CD14-positive monocyte (primary cell): ENCODE results near the gene RBFOX2. TPM values are rescaled to one million over a fixed set of nuclear protein-coding genes. Genes with fewer than 3 reads are reported as not detected.

Experiments used
- DNase-seq, 3 donors: peaks; one replicate each; pipeline ENCODE4 v3.0.0-alpha.2; 2011 to 2022
- H2AFZ ChIP-seq: 2 replicates; pipeline ENCODE4 v1.6.0; 2012; ENCODE audit warnings: mild to moderate bottlenecking, low read depth, low read length, inconsistent platforms; ENCODE audit not compliant: insufficient read depth, poor library complexity, severe bottlenecking
- H3K27ac ChIP-seq, 2 donors: 1 replicate in 1 of 2; 2 replicates in 1 of 2; pipeline ENCODE4 v1.5.1; 2012 to 2013; ENCODE audit warnings: low read length in 2 of 2, control low read depth in 1 of 2, inconsistent platforms in 1 of 2, low read depth in 1 of 2, mild to moderate bottlenecking in 1 of 2
- H3K27me3 ChIP-seq, 2 donors: one replicate each; pipeline versions ENCODE4 v1.6.0 to v1.6.1; 2011 to 2013; ENCODE audit warnings: low read length in 2 of 2; ENCODE audit not compliant: control insufficient read depth in 2 of 2, insufficient read depth in 2 of 2
- H3K36me3 ChIP-seq, 2 donors: replicated peaks in 1 of 2; 1 replicate in 1 of 2; 2 replicates in 1 of 2; pipeline versions ENCODE4 v1.5.1 to v1.6.1; 2012 to 2013; ENCODE audit warnings: low read length in 2 of 2, control low read depth in 1 of 2, inconsistent platforms in 1 of 2, mild to moderate bottlenecking in 1 of 2; ENCODE audit not compliant: insufficient read depth in 2 of 2, control insufficient read depth in 1 of 2
- H3K4me1 ChIP-seq, 2 donors: 1 replicate in 1 of 2; 2 replicates in 1 of 2; pipeline versions ENCODE4 v1.5.1 to v1.6.1; 2012 to 2013; ENCODE audit warnings: low read length in 2 of 2, control low read depth in 1 of 2, inconsistent platforms in 1 of 2, mild to moderate bottlenecking in 1 of 2, moderate library complexity in 1 of 2; ENCODE audit not compliant: insufficient read depth in 2 of 2, control insufficient read depth in 1 of 2
- H3K4me2 ChIP-seq: replicated peaks from 2 replicates; pipeline ENCODE3; 2012; ENCODE audit warnings: low read length, moderate library complexity, mild to moderate bottlenecking; ENCODE audit not compliant: poor library complexity, severe bottlenecking; ENCODE audit errors: extremely low read depth
- H3K4me3 ChIP-seq, 3 experiments: fragments of 200-600 bp in 1 of 3; sonication (generic) in 1 of 3; replicated peaks in 1 of 3; 1 replicate in 2 of 3; 2 replicates in 1 of 3; pipeline ENCODE4 v1.5.1; 2011 to 2013; ENCODE audit warnings: low read length in 3 of 3, mild to moderate bottlenecking in 3 of 3, control low read depth in 2 of 3, low read depth in 2 of 3, inconsistent platforms in 1 of 3, moderate library complexity in 1 of 3
- H3K79me2 ChIP-seq: 2 replicates; pipeline ENCODE4 v1.6.0; 2012; ENCODE audit warnings: mild to moderate bottlenecking, control low read depth, inconsistent platforms, low read length, moderate library complexity; ENCODE audit not compliant: insufficient read depth
- H3K9ac ChIP-seq: 2 replicates; pipeline ENCODE4 v1.6.0; 2017; ENCODE audit warnings: low read length, mild to moderate bottlenecking; ENCODE audit not compliant: insufficient read depth, poor library complexity, severe bottlenecking
- H3K9me3 ChIP-seq, 2 donors: replicated peaks in 1 of 2; 1 replicate in 1 of 2; 2 replicates in 1 of 2; pipeline versions ENCODE4 v1.5.1 to v1.6.1; 2012 to 2013; ENCODE audit warnings: low read length in 2 of 2, control low read depth in 1 of 2; ENCODE audit not compliant: control insufficient read depth in 1 of 2, insufficient read depth in 1 of 2
- H4K20me1 ChIP-seq: 2 replicates; pipeline ENCODE4 v1.6.0; 2012; ENCODE audit warnings: mild to moderate bottlenecking, low read length, control low read depth, moderate library complexity; ENCODE audit not compliant: insufficient read depth
- H3K27ac Mint-ChIP-seq, 7 donors: one replicate each; pipeline ENCODE4 v1.8.0; 2020; ENCODE audit warnings: mild to moderate bottlenecking in 7 of 7, mixed read lengths in 7 of 7, moderate library complexity in 6 of 7, inconsistent platforms in 2 of 7
- H3K27me3 Mint-ChIP-seq, 3 donors: one replicate each; pipeline ENCODE4 v1.8.0; 2021 to 2022; ENCODE audit warnings: low read depth in 3 of 3, mild to moderate bottlenecking in 3 of 3, mixed read lengths in 3 of 3, moderate library complexity in 3 of 3, inconsistent platforms in 1 of 3
- H3K36me3 Mint-ChIP-seq, 2 donors: one replicate each; pipeline ENCODE4 v1.8.0; 2020; ENCODE audit warnings: mixed read lengths in 2 of 2, inconsistent platforms in 1 of 2, mild to moderate bottlenecking in 1 of 2
- H3K4me1 Mint-ChIP-seq: one replicate; pipeline ENCODE4 v1.8.0; 2020; ENCODE audit warnings: mild to moderate bottlenecking, mixed read lengths
- H3K4me3 Mint-ChIP-seq, 2 donors: one replicate each; pipeline ENCODE4 v1.8.0; 2020; ENCODE audit warnings: mild to moderate bottlenecking in 2 of 2, mixed read lengths in 2 of 2, moderate library complexity in 1 of 2
- H3K9me3 Mint-ChIP-seq, 7 donors: one replicate each; pipeline ENCODE4 v1.8.0; 2020 to 2022; ENCODE audit warnings: mixed read lengths in 7 of 7, mild to moderate bottlenecking in 6 of 7, moderate library complexity in 6 of 7, inconsistent platforms in 2 of 7
- WGBS: methylation state at CpG from one replicate; pipeline ENCODE4 v1.1.5; 2013; ENCODE audit warnings: missing lambda C conversion rate; ENCODE audit not compliant: insufficient coverage; 5-methylcytosine and 5-hydroxymethylcytosine counted together
- intact Hi-C, 2 donors: fragments of 100-400 bp; cut with micrococcal nuclease; formaldehyde crosslinking; loops; one replicate each; pipeline versions ENCODE4 v1.15.0 to v1.15.1; 2023
- polyA plus RNA-seq, 3 donors: library from polyadenylated mRNA; depleted of rRNA in 1 of 3; unstranded in 2 of 3; stranded (reverse) in 1 of 3; fragments of 300-500 nt in 2 of 3; fragments of >200 nt in 1 of 3; fragmentation: Illumina TruSeq in 2 of 3; gene quantifications; 1 replicate in 2 of 3; 2 replicates in 1 of 3; pipeline ENCODE4 v1.2.3, GENCODE V29; 2012 to 2021
- TF ChIP-seq, protein P1 (sequence below): fragments of 200-600 bp; IDR thresholded peaks from one replicate; pipeline ENCODE4 v1.8.0; 2022; ENCODE audit warnings: antibody characterized with exemption, mild to moderate bottlenecking

Gene RBFOX2
- polyA plus RNA-seq, 3 donors = not detected

DNA sequence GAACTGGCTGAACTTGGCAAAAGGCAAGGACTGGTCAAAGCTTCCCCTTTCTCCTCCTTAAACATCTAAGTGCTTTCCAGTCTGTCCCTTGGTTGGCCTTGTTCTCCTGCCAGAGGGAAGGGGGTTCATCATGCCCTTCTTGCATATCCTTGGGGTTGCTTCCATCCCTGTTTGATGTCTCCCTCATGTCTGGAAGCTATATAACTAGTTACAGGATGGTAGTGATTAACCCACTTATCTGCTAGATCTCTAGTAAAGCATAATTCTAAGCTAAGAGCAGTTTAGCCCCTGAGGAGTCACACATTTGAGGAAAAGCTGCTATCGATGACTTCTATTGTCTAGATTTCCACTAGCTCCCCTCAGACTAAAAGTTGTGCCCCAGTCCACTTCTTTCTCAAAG lies 288.0 kb downstream of the RBFOX2 start:
- Histone ChIP-seq H3K9me3 (no peaks in the 10 kb centered on the region), H3K27me3 (no peaks in the 10 kb centered on the region), H3K4me3 (no peak overlapping the region), H4K20me1 (no peaks in the 10 kb centered on the region), H3K27ac (no peak overlapping the region), H3K36me3 (no peaks in the 10 kb centered on the region), H3K79me2 (no peaks in the 10 kb centered on the region), H3K4me2 (no peak overlapping the region), H3K4me1 (no peaks in the 10 kb centered on the region), H3K9ac (no peak overlapping the region), H2AFZ (no peak overlapping the region)
- Mint-ChIP-seq H3K27ac (no peak overlapping the region), H3K4me3 (no peak overlapping the region), H3K27me3 (peaks cover 2 to 4% (median 3%) of the 10 kb centered on the region in 3 donors), H3K36me3 (no peaks in the 10 kb centered on the region), H3K4me1 (no peaks in the 10 kb centered on the region), H3K9me3 (no peaks in the 10 kb centered on the region)
- TF ChIP-seq, protein P1, sequence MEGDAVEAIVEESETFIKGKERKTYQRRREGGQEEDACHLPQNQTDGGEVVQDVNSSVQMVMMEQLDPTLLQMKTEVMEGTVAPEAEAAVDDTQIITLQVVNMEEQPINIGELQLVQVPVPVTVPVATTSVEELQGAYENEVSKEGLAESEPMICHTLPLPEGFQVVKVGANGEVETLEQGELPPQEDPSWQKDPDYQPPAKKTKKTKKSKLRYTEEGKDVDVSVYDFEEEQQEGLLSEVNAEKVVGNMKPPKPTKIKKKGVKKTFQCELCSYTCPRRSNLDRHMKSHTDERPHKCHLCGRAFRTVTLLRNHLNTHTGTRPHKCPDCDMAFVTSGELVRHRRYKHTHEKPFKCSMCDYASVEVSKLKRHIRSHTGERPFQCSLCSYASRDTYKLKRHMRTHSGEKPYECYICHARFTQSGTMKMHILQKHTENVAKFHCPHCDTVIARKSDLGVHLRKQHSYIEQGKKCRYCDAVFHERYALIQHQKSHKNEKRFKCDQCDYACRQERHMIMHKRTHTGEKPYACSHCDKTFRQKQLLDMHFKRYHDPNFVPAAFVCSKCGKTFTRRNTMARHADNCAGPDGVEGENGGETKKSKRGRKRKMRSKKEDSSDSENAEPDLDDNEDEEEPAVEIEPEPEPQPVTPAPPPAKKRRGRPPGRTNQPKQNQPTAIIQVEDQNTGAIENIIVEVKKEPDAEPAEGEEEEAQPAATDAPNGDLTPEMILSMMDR = no peak
- intact Hi-C loops = no loop called here
- no CpG with 5 or more reads among the region's 1 CpG for WGBS
- no peak for DNase-seq

DNA sequence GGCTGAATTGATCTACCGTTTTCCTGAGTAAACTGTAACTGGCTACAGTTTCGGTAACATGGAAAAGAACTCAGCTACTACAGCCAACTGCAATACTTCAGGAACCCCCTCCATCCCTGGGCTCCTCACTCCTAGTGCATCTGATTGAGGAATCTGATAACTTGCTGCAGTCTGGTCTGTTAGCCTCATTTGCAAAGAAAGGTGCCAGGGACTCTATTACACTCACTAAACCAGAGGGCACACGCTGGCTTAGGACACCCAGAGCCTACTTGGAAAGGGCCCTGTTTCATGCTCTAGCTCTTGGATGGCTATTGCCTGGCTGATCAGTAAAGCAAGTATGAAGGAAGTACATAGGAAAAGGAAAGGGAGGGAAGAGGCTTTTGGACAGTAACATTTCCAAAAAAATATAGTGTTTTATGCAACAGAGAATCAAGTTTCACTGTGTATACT lies 288.7 kb downstream of the RBFOX2 start:
- TF ChIP-seq, protein P1 = no peak
- H3K4me3 ChIP-seq = no peak overlapping the region
- H3K27me3 Mint-ChIP-seq = peaks cover 2 to 4% (median 3%) of the 10 kb centered on the region in 3 donors
- no peaks in the 10 kb centered on the region for H3K36me3 Mint-ChIP-seq
- H3K4me1 ChIP-seq = no peaks in the 10 kb centered on the region
- no peak overlapping the region for H3K9ac ChIP-seq
- H3K9me3 Mint-ChIP-seq = no peaks in the 10 kb centered on the region
- no peaks in the 10 kb centered on the region for H3K9me3 ChIP-seq
- no peak overlapping the region for H3K27ac Mint-ChIP-seq
- WGBS = 100% methylated on average over 2 of the region's 3 CpGs
- H3K79me2 ChIP-seq = no peaks in the 10 kb centered on the region
- no peak overlapping the region for H3K27ac ChIP-seq
- no peak overlapping the region for H3K4me2 ChIP-seq
- H3K4me3 Mint-ChIP-seq = no peak overlapping the region
- no peaks in the 10 kb centered on the region for H3K4me1 Mint-ChIP-seq
- intact Hi-C loops = no loop called here
- no peaks in the 10 kb centered on the region for H4K20me1 ChIP-seq
- no peak for DNase-seq
- H3K36me3 ChIP-seq = no peaks in the 10 kb centered on the region
- no peaks in the 10 kb centered on the region for H3K27me3 ChIP-seq
- H2AFZ ChIP-seq = no peak overlapping the region
